ENCODE data around the gene GLT1D1.

GLT1D1 gene

DNA sequence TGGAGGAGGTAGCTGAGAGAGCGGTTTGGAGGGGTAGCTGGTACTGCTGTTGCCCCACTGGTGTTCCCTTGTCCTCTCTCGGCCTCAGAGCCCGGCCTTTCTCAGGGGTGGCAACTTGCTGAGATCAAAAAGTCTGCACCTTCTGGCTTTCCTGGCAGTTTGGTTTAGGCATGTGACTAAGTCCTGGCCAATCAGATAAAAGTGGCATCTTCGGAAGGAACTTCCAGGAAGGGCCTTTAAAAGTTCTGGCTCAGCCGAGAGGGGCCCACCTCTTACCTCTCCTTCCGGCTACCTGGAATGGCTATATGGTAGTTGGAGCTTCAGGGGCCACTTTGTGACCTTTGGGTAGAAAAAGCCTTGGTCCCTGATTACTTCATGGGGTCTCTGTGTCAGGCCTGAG lies 152.6 kb downstream of the GLT1D1 start:
- DNase-seq: no peak

DNA sequence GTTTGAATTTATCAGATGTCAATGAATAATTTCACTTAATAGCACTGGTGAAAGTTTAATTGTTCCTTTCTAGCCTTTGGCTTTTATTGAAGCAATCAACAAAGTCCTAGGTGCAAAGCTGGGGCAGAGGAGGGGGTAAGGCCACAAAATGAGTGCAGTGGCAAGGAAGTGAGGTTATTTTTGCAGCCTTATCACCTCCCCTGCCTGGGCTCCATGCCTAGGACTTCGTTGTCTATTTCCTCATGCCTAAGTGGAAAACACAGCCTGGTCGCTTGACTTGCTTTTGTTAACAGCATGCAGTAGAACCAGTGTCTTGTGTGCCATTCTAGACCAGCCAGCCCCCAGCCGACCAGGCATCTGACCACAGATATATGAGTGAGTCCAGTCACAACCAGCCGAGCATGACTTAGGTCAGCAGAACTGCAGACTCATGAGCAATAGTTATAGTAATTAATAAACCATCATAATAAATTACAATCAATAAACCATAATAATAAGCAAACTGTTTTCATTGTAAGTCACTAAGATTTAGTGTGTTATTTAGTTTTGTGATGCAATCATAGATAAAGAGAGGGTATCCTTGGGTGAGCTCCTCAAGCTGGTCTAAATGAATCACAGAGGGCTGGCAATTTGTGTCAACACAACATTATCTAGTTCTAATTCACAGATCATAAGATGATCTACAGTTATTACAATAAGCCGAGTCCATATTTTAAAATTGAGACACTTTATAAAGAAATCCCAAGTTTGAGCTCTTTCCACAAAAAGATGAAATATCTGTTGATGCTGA lies 156.8 kb downstream of the GLT1D1 start:
- no peak for DNase-seq

DNA sequence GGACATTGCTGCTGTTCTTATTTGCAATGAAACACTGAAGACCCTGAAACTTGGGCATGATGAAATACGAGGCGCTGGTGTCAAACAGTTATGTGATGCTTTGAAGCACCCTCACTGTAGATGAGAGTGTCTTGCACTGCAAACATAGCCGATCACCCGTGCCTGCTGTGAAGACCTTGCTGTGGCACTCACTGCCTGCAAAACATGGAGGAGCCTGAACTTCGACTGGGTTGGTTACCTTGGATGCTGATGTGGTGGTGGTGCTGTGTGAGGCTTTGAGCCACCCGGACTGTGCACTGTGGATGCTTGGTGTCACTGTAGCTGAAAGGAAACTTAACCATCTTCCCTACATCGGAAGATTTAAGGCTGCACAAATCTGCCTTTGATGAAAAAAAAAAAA lies 162.9 kb downstream of the GLT1D1 start:
- no peak for DNase-seq

DNA sequence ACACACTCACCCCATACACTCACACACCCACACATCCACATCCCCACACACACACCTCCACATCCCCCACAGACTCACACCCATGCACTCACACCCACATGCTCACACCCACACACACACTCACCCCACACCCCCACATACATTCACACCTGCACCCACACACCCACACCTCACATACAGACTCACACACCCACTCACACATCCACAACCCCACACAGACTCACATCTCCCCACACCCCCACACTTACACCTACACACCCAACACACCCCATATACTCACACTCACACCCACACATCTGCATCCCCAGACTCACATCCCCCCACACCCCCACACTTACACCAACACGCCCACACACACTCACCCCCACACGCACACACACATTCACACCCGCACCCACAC lies 171.8 kb downstream of the GLT1D1 start:
- DNase-seq: no peak

DNA sequence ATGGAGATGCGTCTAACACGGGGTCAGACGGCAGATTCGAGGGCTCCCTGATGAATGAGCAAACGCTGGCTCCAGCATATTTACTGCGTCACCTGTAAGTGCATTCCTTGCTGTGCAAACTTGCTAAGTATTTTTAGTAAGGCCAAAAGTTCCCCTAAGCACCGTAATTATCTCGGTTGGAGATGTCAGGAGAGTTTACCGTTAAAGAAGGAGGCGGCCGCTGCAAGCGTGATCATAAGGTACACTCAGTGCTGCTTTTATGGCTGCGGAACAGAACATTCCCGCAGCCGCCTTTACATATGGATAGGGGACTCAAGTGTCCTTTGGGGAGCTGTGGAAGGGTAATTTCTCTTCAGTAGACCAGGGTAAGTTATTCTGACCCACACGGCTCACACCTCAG lies 175.6 kb downstream of the GLT1D1 start:
- no peak for DNase-seq

Data from C1 segment of cervical spinal cord (tissue), 14 donors.